RWPE2 (cell line): ENCODE measurements around the gene KIFC3.

Experiments used
- ATAC-seq: fragments of 200-7000 bp; cut with Tn5 transposase; 3 replicates; pipeline ENCODE4 v1.9.1; 2021; ENCODE audit warnings: low read depth
- DNase-seq: peaks from one replicate; pipeline ENCODE4 v3.0.0-alpha.2; 2020; ENCODE audit warnings: low spot score
- H3K27ac ChIP-seq: fragments of 450-650 bp; 2 replicates; pipeline ENCODE4 v1.5.1; 2017; ENCODE audit warnings: mild to moderate bottlenecking; ENCODE audit not compliant: poor library complexity, severe bottlenecking
- H3K27me3 ChIP-seq: fragments of 250-450 bp; sonication (Bioruptor Pico); 2 replicates; pipeline ENCODE4 v1.5.1; 2021; ENCODE audit warnings: mild to moderate bottlenecking, moderate library complexity; ENCODE audit not compliant: insufficient read depth, poor library complexity, severe bottlenecking
- H3K36me3 ChIP-seq: fragments of 250-450 bp; sonication (Bioruptor Pico); 2 replicates; pipeline ENCODE4 v1.5.1; 2020; ENCODE audit warnings: low read depth, mild to moderate bottlenecking, moderate library complexity
- H3K4me1 ChIP-seq: fragments of 250-450 bp; sonication (Bioruptor Pico); 2 replicates; pipeline ENCODE4 v1.5.1; 2021; ENCODE audit warnings: mild to moderate bottlenecking, moderate library complexity; ENCODE audit not compliant: insufficient read depth, poor library complexity, severe bottlenecking
- H3K4me3 ChIP-seq: fragments of 250-450 bp; sonication (Bioruptor Pico); 2 replicates; pipeline ENCODE4 v1.5.1; 2021; ENCODE audit warnings: mild to moderate bottlenecking, moderate library complexity; ENCODE audit not compliant: severe bottlenecking
- H3K9me3 ChIP-seq: fragments of 250-450 bp; sonication (Bioruptor Pico); 2 replicates; pipeline ENCODE4 v1.5.1; 2021; ENCODE audit warnings: mild to moderate bottlenecking, moderate library complexity; ENCODE audit not compliant: severe bottlenecking
- TF ChIP-seq, protein P1 (sequence below): fragments of 450-650 bp; IDR thresholded peaks from one replicate; pipeline ENCODE4 v1.5.1; 2017; ENCODE audit warnings: mild to moderate bottlenecking, moderate library complexity; ENCODE audit not compliant: poor library complexity, severe bottlenecking

The KIFC3 gene

DNA sequence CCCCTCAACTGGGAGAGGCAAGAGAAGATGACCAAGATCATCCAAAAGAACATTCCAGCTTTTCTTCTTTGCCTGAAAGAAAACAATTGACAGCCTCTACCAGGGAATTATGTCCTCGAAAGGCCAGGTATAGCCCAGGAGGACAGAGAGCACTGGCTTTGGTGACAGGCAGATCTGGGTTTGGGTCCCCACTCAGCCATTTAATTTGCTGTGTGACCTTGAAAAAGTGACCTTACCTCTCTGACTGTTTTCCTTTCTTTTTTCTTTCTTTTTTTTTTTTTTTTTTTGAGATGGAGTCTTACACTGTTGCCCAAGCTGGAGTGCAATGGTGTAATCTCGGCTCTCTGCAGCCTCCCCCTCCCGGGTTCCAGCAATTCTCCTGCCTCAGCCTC, 27.7 kb upstream of the KIFC3 start:
- TF ChIP-seq, protein P1, sequence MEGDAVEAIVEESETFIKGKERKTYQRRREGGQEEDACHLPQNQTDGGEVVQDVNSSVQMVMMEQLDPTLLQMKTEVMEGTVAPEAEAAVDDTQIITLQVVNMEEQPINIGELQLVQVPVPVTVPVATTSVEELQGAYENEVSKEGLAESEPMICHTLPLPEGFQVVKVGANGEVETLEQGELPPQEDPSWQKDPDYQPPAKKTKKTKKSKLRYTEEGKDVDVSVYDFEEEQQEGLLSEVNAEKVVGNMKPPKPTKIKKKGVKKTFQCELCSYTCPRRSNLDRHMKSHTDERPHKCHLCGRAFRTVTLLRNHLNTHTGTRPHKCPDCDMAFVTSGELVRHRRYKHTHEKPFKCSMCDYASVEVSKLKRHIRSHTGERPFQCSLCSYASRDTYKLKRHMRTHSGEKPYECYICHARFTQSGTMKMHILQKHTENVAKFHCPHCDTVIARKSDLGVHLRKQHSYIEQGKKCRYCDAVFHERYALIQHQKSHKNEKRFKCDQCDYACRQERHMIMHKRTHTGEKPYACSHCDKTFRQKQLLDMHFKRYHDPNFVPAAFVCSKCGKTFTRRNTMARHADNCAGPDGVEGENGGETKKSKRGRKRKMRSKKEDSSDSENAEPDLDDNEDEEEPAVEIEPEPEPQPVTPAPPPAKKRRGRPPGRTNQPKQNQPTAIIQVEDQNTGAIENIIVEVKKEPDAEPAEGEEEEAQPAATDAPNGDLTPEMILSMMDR, result no peak
- H3K36me3 ChIP-seq, result no peaks in the 10 kb centered on the region
- H3K4me1 ChIP-seq, result peaks cover 8% of the 10 kb centered on the region
- no peak overlapping the region for H3K4me3 ChIP-seq
- ATAC-seq, result no peak
- no peaks in the 10 kb centered on the region for H3K27me3 ChIP-seq
- H3K9me3 ChIP-seq, result no peaks in the 10 kb centered on the region
- no peak overlapping the region for H3K27ac ChIP-seq
- DNase-seq, result no peak

DNA sequence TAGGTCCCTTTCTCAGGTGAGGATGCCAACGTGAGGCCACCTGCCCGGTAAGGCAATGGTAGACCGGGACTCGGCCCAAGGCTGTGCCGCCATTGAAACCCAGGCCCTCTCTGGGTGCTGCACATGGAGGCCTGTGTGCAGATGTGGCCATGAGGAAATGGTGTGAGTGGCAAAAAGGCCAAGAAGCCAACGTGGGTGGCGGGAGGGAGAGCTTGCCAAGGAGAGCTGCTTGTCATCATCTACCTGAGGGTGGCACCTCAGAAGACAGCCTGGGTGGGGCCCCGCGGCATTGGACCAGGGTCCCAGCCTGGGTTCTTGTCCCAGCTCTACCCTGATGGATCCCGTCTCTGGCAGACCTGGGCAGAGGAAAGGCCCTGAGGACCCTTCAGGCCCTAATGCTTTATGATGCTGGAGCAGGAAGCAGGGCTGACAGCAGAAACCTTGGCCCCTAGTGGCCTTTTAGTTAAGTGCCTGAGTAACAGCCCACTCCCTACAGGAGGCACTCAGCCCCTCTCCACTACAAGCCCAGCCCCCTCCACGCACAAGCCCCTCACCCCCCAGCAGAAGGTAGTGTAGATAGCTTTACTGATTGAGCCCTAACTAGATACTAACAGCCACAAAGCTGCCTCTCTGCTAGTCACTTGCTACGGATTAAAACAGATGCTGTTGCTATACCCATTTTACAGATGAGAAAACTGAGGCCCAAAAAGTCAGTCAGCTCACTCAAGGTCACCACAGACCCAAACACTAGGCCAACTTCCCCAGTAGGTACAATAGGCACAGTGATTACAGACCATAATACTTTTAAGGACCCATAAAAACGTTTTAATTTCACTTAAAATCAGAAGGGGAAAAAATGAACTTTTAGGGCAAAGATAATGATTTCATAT, 26.2 kb upstream of the KIFC3 start:
- Histone ChIP-seq H3K4me1 (peaks cover 18% of the 10 kb centered on the region), H3K9me3 (no peaks in the 10 kb centered on the region), H3K4me3 (no peak overlapping the region), H3K36me3 (no peaks in the 10 kb centered on the region), H3K27ac (no peak overlapping the region), H3K27me3 (no peaks in the 10 kb centered on the region)
- DNase-seq (no peak), ATAC-seq (no peak)
- TF ChIP-seq, protein P1, result no peak

DNA sequence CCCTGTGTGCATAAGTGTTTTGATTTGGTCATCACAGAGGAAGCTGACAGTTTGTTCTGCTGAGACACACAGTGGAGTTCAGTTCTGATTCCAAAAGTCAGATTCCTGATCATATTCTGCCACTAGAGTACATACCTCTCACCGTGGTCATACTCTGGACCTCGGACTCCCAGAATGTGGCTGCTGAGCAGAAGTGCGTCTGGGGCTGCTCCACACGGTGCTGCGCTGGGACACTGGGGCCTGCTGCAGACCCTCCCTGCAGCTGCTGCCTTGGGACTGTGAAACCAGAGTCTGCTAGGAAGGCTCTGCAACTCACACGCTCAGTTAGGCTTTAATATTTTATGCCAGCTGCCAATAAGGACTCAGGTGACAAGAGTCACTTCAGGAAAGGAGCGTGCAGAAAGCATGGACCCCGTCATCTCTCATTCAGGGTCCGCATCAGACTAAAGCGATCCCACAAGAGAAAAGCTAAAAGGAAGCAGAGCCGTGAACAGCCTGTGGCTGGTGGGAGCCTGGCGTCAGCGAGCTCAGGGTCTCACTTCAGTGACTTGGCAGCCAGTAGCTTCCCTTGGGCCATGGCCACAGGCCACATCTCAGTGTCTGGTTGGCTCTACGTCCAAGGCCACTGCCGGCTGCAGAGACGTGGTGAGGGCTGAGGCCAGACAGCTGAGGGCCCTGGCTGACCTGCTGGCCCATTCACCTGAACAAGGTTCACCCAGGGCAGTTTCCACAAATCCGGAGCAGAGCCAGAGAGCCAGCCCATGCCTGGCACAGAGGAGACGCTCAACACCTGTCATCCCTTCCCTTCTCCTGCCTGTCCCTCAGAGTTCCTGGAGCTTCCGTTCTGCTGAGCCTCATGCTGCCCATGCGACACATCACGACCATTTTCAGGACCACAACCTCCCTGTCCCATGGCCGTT, 24.7 kb upstream of the KIFC3 start:
- H3K4me3 ChIP-seq, result no peak overlapping the region

DNA sequence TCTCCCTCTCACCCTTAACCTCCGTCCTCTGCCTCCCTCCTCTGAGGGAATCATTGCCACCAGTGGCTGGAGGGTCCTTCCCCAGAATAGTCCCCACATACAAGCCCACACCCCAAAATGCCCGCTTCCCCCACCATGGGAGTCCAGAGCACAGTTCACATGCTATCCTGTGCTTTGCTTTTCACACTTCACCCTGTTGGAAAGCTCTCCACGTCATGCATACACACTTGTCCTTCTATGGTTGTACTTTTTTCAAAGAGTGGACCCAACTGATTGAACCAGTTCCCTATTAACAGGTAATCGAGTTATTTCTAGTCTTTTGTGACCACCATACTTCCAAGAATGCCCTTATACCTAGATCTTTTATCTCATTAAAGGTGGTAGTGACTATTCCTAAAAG, 23.8 kb upstream of the KIFC3 start:
- Histone ChIP-seq H3K27me3 (no peaks in the 10 kb centered on the region), H3K4me1 (peaks cover 27% of the 10 kb centered on the region), H3K9me3 (no peaks in the 10 kb centered on the region), H3K4me3 (no peak overlapping the region), H3K27ac (no peak overlapping the region), H3K36me3 (no peaks in the 10 kb centered on the region)
- TF ChIP-seq, protein P1, result no peak
- ATAC-seq, result no peak
- DNase-seq, result no peak

More for the DNA sequence above, 24.7 kb upstream of the KIFC3 start:
- Histone ChIP-seq H3K4me1 (peaks cover 27% of the 10 kb centered on the region), H3K27me3 (no peaks in the 10 kb centered on the region), H3K9me3 (no peaks in the 10 kb centered on the region), H3K36me3 (no peaks in the 10 kb centered on the region), H3K27ac (no peak overlapping the region)
- DNase-seq, result no peak
- TF ChIP-seq, protein P1, result no peak
- no peak for ATAC-seq
